Large intestine (tissue), 3 donors: ENCODE results near the gene CRHR2. TPM values are rescaled to one million over a fixed set of nuclear protein-coding genes. Genes with fewer than 3 reads are reported as not detected.

Experiments
- DNase-seq, 2 donors: peaks; one replicate each; pipeline versions ENCODE4 v3.0.0 to v3.0.0-alpha.2; 2013
- H3K27ac ChIP-seq: one replicate; pipeline ENCODE4 v1.5.1; 2013; ENCODE audit warnings: low read length
- H3K27me3 ChIP-seq: 2 replicates; pipeline ENCODE4 v1.6.1; 2013; ENCODE audit warnings: low read length; ENCODE audit not compliant: control insufficient read depth, insufficient read depth
- H3K36me3 ChIP-seq: 2 replicates; pipeline ENCODE4 v1.6.1; 2013; ENCODE audit warnings: low read length; ENCODE audit not compliant: control insufficient read depth, insufficient read depth
- H3K4me1 ChIP-seq: one replicate; pipeline ENCODE4 v1.6.1; 2013; ENCODE audit warnings: low read length; ENCODE audit not compliant: control insufficient read depth, insufficient read depth
- H3K4me3 ChIP-seq: one replicate; pipeline ENCODE4 v1.5.1; 2013; ENCODE audit warnings: low read length
- H3K9me3 ChIP-seq: one replicate; pipeline ENCODE4 v1.6.1; 2013; ENCODE audit warnings: mild to moderate bottlenecking, low read depth, low read length, moderate library complexity; ENCODE audit not compliant: control insufficient read depth
- WGBS: methylation state at CpG from one replicate; pipeline ENCODE4 v1.1.5; 2013; ENCODE audit warnings: low lambda C conversion rate; ENCODE audit not compliant: insufficient coverage; 5-methylcytosine and 5-hydroxymethylcytosine counted together
- polyA plus RNA-seq: library from polyadenylated mRNA; unstranded; fragments of 120-200 nt; gene quantifications from one replicate; pipeline ENCODE4 v1.2.1, GENCODE V29; 2013

The CRHR2 gene
- polyA plus RNA-seq, 1 donor, result 0.31 TPM

- no peaks in the 10 kb centered on the region for H3K4me1 ChIP-seq
- H3K27ac ChIP-seq, result no peak overlapping the region
- DNase-seq, result no peak
- no peaks in the 10 kb centered on the region for H3K9me3 ChIP-seq
- no peaks in the 10 kb centered on the region for H3K36me3 ChIP-seq
- H3K27me3 ChIP-seq, result no peaks in the 10 kb centered on the region
- WGBS, result no CpG with 5 or more reads among the region's 16 CpGs
- no peak overlapping the region for H3K4me3 ChIP-seq
Observed at GRCh38 chr7:30707391-30708357, 25.4 kb upstream of the CRHR2 start.

- Histone ChIP-seq H3K4me1 (no peaks in the 10 kb centered on the region), H3K4me3 (no peak overlapping the region), H3K27me3 (no peaks in the 10 kb centered on the region), H3K27ac (no peak overlapping the region), H3K36me3 (no peaks in the 10 kb centered on the region), H3K9me3 (no peaks in the 10 kb centered on the region)
- no CpG with 5 or more reads among the region's 6 CpGs for WGBS
- DNase-seq, result no peak
Observed at GRCh38 chr7:30706908-30707307, 24.7 kb upstream of the CRHR2 start.

- H3K27me3 ChIP-seq, result no peaks in the 10 kb centered on the region
- no peak overlapping the region for H3K27ac ChIP-seq
- no peaks in the 10 kb centered on the region for H3K36me3 ChIP-seq
- WGBS, result no CpG with 5 or more reads among the region's 6 CpGs
- H3K9me3 ChIP-seq, result no peaks in the 10 kb centered on the region
- H3K4me1 ChIP-seq, result no peaks in the 10 kb centered on the region
- no peak overlapping the region for H3K4me3 ChIP-seq
- no peak for DNase-seq
Observed at GRCh38 chr7:30706316-30706715, 24.1 kb upstream of the CRHR2 start.

- Histone ChIP-seq H3K4me1 (peaks cover 2% of the 10 kb centered on the region), H3K9me3 (no peaks in the 10 kb centered on the region), H3K4me3 (no peak overlapping the region), H3K27me3 (no peaks in the 10 kb centered on the region), H3K27ac (no peak overlapping the region), H3K36me3 (no peaks in the 10 kb centered on the region)
- no peak for DNase-seq
- WGBS, result 100% methylated on average over 1 of the region's 13 CpGs
Observed at GRCh38 chr7:30705596-30705995, 23.3 kb upstream of the CRHR2 start.

GRCh38 chr7:30705008-30705407, 22.8 kb upstream of the CRHR2 start:
- Histone ChIP-seq H3K4me3 (no peak overlapping the region), H3K36me3 (no peaks in the 10 kb centered on the region), H3K4me1 (peaks cover 2% of the 10 kb centered on the region), H3K27me3 (no peaks in the 10 kb centered on the region), H3K27ac (no peak overlapping the region), H3K9me3 (no peaks in the 10 kb centered on the region)
- no peak for DNase-seq
- WGBS, result 90% methylated on average over 2 of the region's 8 CpGs

GRCh38 chr7:30703756-30704155, 21.5 kb upstream of the CRHR2 start:
- no peak for DNase-seq
- H3K27me3 ChIP-seq, result no peaks in the 10 kb centered on the region
- no peaks in the 10 kb centered on the region for H3K9me3 ChIP-seq
- no peak overlapping the region for H3K4me3 ChIP-seq
- peaks cover 2% of the 10 kb centered on the region for H3K4me1 ChIP-seq
- no peaks in the 10 kb centered on the region for H3K36me3 ChIP-seq
- no peak overlapping the region for H3K27ac ChIP-seq
- 100% methylated on average over 1 of the region's 4 CpGs for WGBS

GRCh38 chr7:30702200-30702599, 19.9 kb upstream of the CRHR2 start:
- Histone ChIP-seq H3K27me3 (no peaks in the 10 kb centered on the region), H3K36me3 (no peaks in the 10 kb centered on the region), H3K9me3 (no peaks in the 10 kb centered on the region), H3K4me1 (peaks cover 2% of the 10 kb centered on the region), H3K4me3 (no peak overlapping the region), H3K27ac (no peak overlapping the region)
- no CpG with 5 or more reads among the region's 1 CpG for WGBS
- DNase-seq, result no peak

GRCh38 chr7:30700941-30701340, 18.7 kb upstream of the CRHR2 start:
- no peaks in the 10 kb centered on the region for H3K27me3 ChIP-seq
- WGBS, result no CpG with 5 or more reads among the region's 3 CpGs
- H3K4me1 ChIP-seq, result peaks cover 2% of the 10 kb centered on the region
- no peak overlapping the region for H3K4me3 ChIP-seq
- H3K36me3 ChIP-seq, result no peaks in the 10 kb centered on the region
- no peak for DNase-seq
- H3K27ac ChIP-seq, result no peak overlapping the region
- no peaks in the 10 kb centered on the region for H3K9me3 ChIP-seq

GRCh38 chr7:30699706-30700495, 17.6 kb upstream of the CRHR2 start:
- no peak for DNase-seq
- Histone ChIP-seq H3K27ac (no peak overlapping the region), H3K9me3 (no peaks in the 10 kb centered on the region), H3K4me3 (no peak overlapping the region), H3K4me1 (peaks cover 5% of the 10 kb centered on the region), H3K36me3 (no peaks in the 10 kb centered on the region), H3K27me3 (no peaks in the 10 kb centered on the region)
- WGBS, result no CpG with 5 or more reads among the region's 17 CpGs

GRCh38 chr7:30698481-30698880, 16.2 kb upstream of the CRHR2 start:
- no peak overlapping the region for H3K4me3 ChIP-seq
- H3K4me1 ChIP-seq, result peaks cover 20% of the 10 kb centered on the region
- H3K27me3 ChIP-seq, result no peaks in the 10 kb centered on the region
- DNase-seq, result no peak
- no peaks in the 10 kb centered on the region for H3K9me3 ChIP-seq
- H3K27ac ChIP-seq, result no peak overlapping the region
- no CpG with 5 or more reads among the region's 4 CpGs for WGBS
- H3K36me3 ChIP-seq, result no peaks in the 10 kb centered on the region
